GM21723 (cell line): ENCODE results near the gene MCTP2.

ENCODE experiments used
- ATAC-seq: cut with Tn5 transposase; IDR thresholded peaks from one replicate; pipeline ENCODE4 v1.9.1; 2021; ENCODE audit warnings: mild to moderate bottlenecking, moderate library complexity; ENCODE audit not compliant: unreplicated experiment

MCTP2 gene

GRCh38 chr15:94432279-94432678, 200.9 kb downstream of the MCTP2 start:
- ATAC-seq = no peak

- ATAC-seq = no peak
These were observed 207.8 kb downstream of the MCTP2 start for GRCh38 chr15:94439158-94439557.

DNA sequence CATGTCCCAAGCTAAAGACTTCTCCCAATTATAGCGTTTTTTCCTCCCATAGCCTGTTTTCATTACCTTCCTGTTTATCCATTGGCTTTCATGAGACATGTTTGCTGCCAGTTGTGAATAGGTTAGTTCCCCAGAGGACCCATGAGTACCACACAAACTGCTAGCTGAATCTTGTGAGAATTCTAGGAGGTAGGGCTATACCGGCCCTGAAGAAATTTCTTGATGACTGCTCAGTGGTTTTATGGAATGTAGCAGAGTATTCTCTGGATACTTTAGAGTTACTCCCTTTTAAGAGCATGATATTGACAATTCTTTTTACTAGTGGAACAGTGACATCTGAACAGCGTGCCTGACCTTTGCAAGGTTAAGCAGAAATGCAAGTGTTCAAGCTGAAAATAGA, 210.4 kb downstream of the MCTP2 start:
- no peak for ATAC-seq

GRCh38 chr15:94442480-94442879, 211.1 kb downstream of the MCTP2 start:
- ATAC-seq = no peak

DNA sequence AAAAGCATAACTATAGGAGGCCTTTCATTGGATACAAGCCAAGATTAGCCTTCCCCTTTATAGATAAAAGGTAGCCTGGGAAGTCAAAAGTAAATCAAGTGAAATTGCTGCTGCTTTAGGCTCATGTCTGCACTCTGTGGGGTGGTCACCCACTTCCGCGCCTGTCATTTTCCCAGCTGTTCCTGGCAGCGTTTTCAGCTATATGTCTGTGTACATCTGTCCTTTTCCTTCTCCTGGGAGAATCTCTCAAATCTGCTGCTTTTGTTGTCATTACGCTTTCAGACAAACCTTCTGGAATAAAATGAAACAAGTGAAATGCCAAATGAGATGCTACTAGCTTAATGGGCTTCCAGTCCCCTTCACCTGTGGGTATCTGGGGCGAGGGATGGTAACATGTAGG, 211.8 kb downstream of the MCTP2 start:
- no peak for ATAC-seq

DNA sequence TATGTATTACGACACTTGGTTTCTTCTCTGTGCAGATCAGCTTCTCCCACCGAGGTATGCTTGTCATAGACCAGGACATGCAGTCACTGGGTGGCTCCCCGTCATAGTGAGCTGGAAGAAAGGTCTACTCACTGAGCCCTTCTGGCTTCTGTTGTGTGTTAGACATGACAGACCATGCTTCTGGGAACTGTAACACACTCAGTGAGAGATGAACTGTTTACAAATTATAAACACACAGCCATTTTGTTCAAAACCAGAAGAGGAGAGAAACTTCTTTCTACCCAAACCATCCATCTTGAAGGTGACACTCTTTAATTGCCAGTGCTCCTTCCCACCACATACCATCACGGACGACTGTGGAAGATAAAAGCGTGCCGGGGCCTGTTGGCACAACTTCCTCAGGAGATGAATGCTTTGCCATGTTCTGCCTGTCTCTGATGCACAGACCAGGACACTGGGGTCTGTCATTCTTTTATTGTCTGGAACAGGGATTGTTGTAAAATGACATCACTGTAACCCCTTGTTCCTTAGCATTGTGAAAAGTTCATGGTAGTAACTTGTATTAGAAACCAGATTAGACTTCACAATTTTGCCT, 214.3 kb downstream of the MCTP2 start:
- no peak for ATAC-seq

- no peak for ATAC-seq
These were observed 215.1 kb downstream of the MCTP2 start for GRCh38 chr15:94446441-94446840.

DNA sequence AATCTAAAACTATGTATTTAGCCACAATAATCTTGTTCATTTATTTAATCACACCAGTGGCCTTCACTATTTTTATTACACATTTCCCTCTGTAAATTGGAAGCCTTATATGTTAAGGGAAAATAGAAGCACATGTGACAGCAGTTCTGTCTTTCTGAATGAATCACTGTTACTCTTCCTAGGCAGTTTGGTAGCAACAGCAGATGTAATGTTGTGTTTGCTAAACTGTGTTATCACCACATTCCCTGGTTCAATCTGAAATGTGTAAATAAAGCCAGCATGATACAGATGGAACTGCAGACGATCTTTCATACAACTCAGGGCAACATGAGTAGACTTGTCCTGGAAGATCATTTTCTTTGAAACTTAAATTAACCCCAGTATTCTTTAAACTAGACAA, 220.1 kb downstream of the MCTP2 start:
- no peak for ATAC-seq

- ATAC-seq = no peak
These were observed 222.0 kb downstream of the MCTP2 start for GRCh38 chr15:94453227-94453988.

DNA sequence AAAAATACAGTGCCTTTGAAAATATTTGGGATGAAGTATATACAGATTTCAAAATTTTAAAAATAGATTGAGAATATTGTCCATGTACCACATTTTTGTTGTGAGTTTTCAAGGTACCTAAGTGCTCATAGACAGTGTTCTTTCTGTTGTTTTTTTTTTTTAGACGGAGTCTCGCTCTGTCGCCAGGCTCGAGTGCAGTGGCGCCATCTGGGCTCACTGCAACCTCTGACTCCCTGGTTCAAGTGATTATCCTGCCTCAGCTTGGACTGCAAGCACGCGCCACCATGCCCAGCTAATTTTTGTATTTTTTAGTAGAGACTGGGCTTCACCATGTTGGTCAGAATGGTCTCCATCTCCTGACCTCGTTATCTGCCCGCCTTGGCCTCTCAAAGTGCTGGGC, 223.9 kb downstream of the MCTP2 start:
- no peak for ATAC-seq

GRCh38 chr15:94456226-94456625, 224.9 kb downstream of the MCTP2 start:
- ATAC-seq = no peak

DNA sequence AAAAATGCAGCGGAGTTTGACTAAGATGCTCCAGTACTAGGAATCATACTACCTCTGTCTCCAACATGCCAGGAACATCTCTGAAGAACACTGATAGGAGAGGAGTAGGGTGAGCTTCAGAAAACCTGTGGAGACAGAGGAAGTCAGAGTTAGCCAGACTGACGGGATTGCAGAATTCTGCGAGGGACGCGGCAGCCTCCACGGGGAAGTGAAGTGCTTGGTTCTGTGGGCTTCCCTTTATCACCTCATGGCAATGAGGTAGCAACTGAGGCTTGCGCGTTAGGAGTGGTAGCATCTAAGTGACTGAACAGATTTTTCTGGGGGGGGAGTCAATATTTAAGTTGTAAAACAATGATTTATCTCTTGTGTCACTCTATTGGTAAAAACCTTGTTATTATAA, 226.3 kb downstream of the MCTP2 start:
- no peak for ATAC-seq

DNA sequence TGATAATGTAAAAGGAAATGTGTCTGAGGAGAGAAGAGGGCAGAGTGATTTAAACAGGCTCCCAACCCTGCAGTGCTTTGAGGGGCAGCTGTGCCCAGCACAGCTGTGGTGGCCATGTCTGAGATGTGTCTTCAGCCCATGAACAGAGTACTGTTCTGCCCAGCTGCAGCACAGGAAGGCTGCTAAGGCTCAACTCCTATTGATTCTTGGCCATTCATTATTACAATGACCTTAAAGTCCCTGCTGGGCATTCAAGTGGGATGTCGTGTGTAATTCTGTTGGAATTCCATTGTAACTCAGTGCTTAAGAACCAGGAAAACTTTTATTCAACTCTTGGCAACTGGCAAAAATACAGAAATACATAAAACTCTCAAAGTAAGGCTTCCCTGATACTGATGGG, 229.3 kb downstream of the MCTP2 start:
- no peak for ATAC-seq

DNA sequence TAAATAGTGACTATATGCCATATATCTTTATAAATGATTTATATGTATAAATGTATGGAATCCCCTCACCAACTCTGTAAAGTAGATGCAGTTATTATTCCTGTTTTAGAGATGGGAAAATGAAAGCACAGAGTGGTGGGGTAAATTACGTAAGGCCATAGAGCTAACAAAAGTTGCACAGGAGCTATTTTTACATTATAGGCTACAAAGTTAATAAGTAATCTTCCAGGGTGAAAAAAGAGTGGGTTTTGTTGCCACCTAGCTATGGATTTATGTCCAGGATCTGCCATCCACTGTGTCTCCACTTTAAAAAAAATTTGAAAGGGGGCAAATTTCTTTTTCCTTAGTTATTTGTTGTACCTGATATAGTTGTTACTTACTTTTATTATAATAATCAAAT, 235.7 kb downstream of the MCTP2 start:
- no peak for ATAC-seq

GRCh38 chr15:94470492-94470891, 239.1 kb downstream of the MCTP2 start:
- no peak for ATAC-seq

DNA sequence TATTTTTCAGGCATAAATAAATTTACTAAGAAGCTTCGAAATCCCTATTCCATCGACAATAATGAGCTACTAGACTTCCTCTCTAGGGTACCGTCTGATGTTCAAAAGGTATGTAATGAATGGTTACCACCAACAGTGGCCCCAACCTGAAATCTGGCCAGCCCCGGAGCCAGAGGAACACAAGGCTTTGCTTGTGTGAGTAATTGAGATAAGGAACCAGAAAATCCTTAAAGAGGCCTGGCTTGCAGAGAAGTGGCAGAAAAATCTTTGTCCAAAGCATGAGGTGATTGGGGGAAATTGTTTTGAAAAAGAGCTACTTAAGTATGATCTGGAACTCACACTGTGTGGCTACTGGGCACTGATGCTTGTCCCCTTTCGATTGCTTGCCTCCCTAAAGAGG, 245.3 kb downstream of the MCTP2 start:
- no peak for ATAC-seq

- ATAC-seq = no peak
These were observed 246.7 kb downstream of the MCTP2 start for GRCh38 chr15:94477913-94478553.

DNA sequence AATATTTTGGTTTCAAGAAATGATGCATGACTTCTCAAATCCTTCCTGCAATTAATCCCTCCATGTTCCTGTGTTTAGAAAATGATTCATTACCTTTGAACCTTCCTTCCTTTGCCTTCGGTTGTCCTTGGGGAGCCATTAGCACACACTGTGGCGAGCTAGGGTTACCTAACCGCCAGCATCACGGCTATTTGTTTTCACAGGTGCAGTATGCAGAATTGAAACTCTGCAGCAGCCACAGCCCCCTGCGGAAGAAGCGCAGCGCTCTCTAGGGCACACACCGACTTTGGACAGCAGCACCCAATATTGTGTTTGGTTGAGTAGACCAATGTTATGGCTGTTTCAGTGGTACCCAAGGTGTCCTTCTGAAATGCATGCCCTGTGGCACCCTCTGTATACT, 247.4 kb downstream of the MCTP2 start:
- ATAC-seq = no peak

DNA sequence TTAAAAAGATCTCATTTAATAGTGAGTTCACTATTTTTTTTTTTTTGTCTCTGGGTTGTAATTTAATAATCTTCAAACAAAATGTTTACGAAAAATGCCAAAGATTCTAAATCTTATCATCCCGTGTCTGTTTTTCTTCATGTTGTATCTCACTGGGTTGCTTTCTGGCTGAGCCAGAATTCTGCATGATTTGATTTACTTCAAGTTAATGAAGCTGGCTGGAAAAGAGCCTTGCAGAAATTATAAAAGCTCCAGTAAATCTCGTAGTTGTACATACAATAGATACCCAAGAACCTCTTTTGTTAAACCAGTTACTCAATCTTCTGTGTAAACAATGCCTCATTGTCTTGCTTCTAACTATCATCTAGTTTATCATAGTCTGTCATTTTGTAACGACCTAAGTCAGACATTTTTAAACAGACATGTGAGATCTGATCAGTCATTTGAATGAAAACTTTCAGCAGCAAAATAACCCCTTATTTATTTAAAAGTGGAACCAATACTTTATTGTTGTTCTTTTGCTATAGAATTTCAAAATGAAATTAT, 249.0 kb downstream of the MCTP2 start:
- no peak for ATAC-seq

DNA sequence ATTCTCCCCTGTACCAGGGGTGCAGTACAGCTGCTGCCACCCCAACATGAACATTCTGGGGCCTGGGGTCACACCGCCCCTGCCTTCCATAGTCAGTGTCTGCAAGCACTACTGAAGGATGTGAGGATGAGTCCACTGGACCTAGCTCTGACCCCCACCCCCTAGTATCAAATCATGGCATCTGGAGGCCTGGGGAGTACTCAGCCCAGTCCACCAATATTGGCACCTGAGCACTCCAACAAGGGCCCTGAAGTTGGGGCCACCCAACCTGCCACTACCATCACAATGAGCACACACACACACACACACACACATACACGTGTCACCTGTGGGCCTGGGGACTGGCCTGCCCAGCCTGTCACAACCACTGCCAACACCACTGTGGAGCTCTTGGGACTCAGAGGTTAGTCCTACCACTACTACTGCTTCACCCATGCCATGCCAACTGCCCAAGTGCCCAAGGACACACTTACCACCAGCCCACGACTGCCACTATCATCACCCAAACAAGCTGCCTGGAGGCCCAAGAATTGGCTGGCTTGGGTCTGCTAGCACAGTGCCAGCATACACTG, 253.9 kb downstream of the MCTP2 start:
- ATAC-seq = no peak

GRCh38 chr15:94487635-94488034, 256.3 kb downstream of the MCTP2 start:
- no peak for ATAC-seq

DNA sequence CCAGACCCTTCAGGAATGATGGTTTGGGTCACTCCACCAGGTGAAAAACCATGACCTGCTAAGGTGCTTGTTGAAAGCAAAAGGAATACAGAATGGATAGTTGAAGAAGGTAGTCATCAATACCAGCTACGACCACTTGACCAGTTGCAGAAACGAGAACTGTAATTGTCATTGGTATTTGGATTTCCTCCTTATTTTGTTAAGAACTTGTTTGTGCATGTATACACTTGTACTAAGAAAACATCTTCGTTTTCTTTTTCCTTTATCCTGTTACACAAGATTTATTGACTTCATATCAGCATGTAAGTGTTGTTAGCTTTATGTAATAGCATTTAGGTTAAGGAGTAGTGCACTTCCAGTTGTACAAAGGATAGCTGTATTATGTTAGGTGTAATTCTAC, 261.8 kb downstream of the MCTP2 start:
- no peak for ATAC-seq
